Activated CD8-positive, alpha-beta memory T cell treated with anti-CD3 and anti-CD28 coated beads, Interleukin-2, amount 50 U/mL, for 24 hours (primary cell): ENCODE results near the gene RBMS2.
"Not testable (repeated sequence)": the region's sequence is repeated elsewhere in the genome, so short reads cannot be mapped to it uniquely, and the experiment has no call there.

ENCODE experiments used
- DNase-seq: peaks from one replicate; pipeline ENCODE4 v3.0.0-alpha.2; 2020; ENCODE audit errors: extremely low read depth

RBMS2 gene

DNA sequence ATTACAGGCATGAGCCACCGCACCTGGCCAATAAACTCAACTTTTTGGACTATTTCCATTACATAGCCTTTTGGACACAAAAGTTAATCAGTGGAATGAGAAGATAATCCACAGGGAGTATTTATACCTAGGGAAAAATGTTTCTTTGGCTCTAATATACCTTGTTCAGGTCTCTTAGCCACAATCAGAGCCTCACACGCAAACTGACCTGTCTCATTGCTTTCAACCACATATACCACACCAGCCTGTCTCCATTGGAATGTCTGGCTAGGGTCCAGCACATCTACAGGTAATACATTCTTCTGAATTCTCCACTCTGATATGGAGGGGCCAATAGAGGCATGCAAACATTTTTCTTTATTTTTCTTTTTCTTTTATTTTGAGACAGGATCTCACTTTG is 3.8 kb upstream of the RBMS2 start:
- DNase-seq, result no peak

DNA sequence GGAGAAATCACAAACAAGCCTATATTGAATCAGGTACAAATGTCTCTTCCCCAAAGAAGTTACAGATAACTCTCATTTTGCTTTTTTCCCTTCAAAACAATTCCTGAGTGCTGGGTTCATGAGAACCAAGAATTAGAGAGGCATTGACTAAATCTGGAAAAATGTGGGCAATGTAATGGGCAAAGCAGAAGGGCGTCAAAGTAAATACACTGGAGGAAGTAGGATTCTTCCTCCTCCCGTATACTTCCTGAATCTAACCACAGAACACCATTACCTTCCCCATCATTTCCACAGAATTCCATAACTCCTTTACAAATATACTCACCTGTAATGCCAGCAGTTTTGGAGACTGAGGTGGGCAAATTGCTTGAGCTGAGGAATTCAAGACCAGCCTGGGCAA is 3.0 kb upstream of the RBMS2 start:
- DNase-seq, result no peak

DNA sequence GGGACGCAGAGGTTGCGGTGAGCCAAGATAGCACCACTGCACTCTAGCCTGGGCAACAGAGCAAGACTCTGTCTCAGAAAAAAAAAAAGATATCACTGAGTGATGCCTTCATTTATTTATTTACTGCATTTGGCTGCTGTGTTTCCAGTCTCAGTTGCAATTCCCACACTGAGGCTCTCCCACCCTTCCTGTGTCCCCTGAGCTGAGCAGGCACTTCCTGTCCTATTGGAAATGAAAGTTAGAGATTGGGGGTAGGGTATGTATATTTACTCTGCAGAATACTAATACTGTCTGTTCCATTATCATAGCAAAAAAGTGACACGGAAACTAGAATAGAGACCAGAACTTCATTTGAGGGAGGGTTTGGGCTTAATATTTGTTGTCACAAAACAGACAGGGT is 1.6 kb upstream of the RBMS2 start:
- no peak for DNase-seq

DNA sequence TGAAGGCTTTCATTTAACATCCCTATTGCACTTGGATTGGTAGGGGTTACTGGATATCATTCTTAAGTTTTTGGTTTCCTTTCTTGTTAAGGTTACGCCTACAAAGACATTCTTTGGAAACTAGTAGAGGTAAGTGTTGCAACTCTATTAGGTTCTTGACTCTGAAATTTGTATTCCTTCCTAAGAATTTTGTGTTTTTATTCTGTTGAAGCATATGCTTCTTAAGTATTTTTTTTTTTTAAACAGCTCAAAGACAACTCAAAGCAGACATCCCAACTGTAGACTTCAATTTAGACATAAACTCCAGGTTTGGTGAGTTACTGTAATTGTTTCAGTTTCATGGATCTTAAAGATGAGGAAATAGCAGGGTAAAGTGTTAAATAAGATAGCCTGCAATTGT is 1.1 kb upstream of the RBMS2 start:
- DNase-seq, result no peak

DNA sequence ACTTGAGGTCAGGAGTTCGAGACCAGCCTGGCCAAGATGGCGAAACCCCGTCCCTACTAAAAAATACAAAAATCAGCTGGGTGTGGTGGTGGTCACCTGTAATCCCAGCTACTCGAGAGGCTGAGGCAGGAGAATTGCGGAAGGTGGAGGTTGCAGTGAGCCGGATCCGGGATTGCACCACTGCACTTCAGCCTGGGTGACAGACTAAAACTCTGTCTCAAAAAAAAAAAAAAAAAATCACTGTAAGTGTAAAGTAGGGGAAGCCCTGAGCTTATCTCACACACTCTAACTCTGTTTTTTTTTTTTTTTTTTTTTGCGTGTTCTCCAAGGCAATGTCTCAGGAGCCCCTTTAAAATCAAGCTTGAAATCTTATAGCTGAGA is 421 bp upstream of the RBMS2 start:
- no peak for DNase-seq

- DNase-seq, result no peak
Measured at GRCh38 chr12:56522411-56523193, 982 bp downstream of the RBMS2 start.

- no peak for DNase-seq
Measured at GRCh38 chr12:56528846-56529245, 7.2 kb downstream of the RBMS2 start.

DNA sequence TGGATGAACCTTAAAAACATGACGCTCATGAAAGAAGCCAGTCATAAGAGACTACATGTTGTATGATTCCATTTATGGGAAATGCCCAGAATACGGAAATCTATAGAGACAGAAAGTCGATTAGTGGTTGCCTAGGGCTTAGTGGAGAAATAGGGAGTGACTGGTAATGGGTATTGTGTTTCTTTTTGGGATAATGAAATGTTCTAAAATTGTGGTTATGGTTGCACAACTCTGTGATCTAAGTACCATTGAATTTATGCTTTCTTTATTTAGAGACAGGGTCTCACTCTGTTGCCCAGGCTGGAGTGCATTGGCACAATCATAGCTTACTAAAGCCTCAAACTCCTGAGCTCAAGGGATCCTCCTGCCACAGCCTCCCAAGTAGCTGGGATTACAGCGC is 8.0 kb downstream of the RBMS2 start:
- no peak for DNase-seq

- DNase-seq, result no peak
Measured at GRCh38 chr12:56530390-56531055, 8.9 kb downstream of the RBMS2 start.

DNA sequence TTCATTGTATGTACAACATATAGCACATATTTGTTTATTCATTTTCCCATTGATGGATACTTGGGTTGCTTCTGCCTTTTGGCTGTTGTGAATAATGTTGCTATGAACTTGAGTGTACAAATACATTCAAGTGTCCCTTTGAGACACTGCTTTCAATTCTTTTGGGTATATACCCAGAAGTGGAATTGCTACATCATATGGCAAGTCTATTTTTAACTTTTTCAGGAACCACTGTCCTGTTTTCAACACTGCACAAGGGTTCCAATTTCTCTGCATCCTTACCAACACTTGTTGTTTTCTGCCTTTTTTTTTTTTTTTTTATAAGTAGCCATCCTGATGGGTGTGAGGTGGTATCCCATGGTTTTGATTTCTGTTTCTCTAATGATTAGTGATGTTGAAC is 15.9 kb downstream of the RBMS2 start:
- no peak for DNase-seq

DNA sequence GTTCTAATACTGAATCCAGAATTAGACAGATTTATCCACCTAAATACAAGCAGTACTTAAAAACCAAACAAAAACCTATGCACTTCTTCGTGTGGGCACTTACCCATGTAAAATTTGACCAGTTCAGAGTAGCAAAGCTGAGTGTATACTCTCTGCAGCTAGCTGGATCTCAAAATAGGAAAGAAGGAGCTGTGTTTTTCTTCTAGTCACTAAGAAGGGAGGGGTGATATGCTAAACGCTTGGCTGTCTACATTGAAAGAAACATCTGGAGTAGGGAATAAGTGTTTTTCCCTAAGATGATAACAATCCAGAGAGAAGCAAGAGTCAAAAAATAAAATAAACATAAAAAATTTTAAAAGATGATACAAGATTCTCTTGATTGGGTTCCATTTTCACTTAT is 20.0 kb downstream of the RBMS2 start:
- no peak for DNase-seq

DNA sequence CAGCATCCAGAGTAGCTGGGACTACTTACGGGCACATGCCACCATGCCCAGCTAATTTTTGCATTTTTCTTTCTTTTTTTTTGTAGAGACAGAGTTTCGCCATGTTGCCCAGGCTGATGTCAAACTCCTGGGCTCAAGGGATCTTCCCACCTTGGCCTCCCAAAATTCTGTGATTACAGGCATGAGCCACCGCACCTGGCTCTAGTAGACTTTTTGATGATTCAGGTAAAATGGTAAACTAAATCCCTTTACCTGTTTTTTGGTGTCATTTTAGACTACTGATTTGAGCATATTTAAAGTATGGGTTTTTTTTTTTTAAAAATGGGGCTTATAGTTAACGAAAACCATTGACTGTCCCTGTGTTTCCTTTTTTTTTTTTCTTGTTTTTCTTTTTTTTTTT is 20.5 kb downstream of the RBMS2 start:
- no peak for DNase-seq

GRCh38 chr12:56545023-56545604 is 23.5 kb downstream of the RBMS2 start:
- DNase-seq, result no peak

- no peak for DNase-seq
Measured at GRCh38 chr12:56546680-56547079, 25.1 kb downstream of the RBMS2 start.

DNA sequence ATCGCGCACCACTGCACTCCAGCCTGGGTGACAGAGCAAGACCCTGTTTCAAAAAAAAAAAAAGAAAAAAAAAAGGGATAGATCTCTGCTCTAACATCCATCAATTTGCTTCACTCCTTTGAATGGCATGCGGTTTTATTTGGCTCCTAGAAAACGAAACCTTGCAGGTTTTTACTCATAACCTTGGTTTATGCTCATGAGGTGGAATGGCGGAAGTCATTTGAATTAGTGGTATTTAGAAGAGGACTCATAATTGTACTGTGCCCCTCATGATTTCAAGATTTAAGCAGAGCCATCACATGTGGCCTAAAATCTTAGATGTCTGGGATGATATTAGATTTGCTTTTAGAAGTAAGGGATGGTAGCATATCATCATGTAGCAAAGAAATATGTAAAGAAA is 29.4 kb downstream of the RBMS2 start:
- no peak for DNase-seq

DNA sequence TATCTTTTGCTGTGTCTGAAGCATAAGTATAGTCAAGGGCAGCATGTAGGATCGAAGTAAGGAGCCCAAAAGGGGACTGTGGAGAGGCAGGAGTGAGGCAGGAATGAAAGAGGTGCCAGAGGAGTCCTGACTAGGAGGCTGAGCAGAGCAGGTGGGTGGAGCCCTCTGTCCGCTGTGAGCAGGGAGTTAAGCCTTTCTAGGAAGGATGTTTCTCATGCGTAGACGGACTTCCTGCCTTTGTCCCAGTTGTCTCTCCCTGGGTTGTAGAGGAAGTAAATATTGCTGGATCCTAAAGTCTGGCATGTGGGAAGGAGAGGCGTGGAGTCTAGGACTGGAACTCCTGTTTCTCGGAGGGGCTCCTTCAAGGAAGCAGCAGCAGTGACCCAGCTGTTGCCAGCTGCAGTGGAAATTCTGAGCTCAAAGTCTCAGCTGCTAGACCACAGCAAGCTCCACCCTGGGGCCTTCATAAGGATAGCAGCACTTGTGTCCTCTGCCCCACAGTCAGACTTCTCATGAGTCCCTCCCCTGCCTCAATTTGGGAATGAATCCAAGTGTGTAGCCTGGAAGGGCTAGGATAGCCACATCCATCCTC is 44.0 kb downstream of the RBMS2 start:
- DNase-seq, result no peak

DNA sequence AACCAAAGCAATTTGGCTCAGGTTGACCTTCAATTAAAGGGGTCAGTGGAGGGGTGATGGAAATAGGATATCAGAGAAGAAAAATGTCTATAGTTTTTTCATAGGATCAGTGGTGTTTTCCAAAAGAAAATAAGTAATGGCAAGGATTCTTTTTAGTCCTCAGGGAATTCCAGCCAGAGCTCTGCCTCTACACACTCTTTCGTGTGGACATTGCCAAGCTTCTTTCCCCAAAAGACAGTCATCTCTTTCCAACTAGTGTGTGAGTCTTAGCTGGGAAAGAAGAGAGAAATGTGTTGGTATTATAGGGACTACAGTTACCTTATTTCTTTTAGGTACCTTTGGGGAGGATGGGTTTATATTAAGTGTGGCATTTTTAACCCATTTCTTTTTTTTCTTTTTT is 46.5 kb downstream of the RBMS2 start:
- DNase-seq, result no peak

DNA sequence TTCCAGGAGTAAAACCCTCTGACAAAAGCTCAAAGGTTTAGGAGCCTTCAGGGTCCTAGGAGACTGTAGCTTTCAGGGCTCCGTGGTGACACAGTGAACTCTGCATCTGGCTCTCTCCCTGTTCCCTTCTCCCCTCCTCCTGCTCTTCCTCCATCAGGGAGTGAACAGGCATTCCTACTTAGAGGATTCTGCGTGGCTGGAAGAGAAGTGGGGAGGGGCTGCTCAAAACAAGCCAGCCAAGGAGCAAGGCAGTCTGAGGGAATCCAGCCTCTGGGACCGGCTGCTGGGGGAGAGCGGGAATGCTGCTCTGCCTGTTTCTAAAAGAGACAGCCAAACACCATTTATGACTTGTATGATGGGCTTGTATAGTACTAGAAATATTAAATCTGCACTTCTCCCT is 49.5 kb downstream of the RBMS2 start:
- no peak for DNase-seq

DNA sequence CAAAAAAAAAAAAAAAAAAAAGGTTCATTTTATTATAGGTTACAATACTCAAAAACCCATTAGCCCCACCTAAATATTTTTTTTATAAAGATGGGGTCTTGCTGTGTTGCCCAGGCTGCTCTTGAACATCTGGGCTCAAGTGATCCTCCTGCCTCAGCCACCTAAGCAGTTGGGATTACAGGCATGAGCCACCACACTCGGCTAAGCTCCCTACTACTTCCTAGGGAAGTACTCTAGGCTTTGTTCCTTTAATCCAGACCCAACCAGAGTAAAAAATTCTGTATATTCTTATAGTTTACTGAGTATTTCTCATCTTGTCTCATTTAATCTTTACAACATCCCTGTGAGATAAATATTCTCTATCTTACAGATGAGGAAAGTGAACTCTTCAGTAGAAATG is 50.7 kb downstream of the RBMS2 start:
- DNase-seq, result no peak

DNA sequence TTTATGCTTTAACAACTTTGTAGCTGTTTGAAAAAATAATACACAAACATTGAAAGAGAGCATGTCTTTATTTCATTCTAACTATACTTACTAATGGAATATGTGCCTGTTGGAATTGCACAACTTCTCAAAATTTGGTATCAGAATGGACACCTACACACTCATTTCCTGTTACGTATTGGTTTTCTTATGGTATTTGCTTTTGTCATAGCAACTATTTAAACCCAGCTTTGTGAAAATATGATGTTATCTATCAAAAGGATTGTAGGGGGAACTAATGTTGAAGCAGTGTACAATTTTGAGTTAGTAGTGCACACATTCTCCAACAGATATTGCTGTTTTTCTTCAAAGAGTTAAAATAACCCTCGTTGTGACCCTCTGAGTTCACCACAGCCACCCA is 52.6 kb downstream of the RBMS2 start:
- no peak for DNase-seq

DNA sequence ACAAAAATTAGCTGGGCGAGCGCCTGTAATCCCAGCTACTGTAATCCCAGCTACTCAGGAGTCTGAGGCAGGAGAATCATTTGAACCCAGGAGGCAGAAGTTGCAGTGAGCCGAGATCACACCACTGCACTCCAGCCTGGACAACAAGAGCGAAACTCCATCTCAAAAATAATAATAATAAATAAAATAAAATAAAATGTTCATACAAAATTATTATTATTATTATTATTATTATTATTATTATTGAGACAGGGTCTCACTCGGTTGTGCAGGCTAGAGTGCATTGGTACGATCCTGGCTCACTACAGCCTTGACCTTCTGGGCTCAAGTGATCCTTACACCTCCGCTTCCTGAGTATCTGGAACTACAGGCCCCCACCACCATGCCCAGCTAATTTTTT is 55.6 kb downstream of the RBMS2 start:
- DNase-seq, result not testable (repeated sequence)

DNA sequence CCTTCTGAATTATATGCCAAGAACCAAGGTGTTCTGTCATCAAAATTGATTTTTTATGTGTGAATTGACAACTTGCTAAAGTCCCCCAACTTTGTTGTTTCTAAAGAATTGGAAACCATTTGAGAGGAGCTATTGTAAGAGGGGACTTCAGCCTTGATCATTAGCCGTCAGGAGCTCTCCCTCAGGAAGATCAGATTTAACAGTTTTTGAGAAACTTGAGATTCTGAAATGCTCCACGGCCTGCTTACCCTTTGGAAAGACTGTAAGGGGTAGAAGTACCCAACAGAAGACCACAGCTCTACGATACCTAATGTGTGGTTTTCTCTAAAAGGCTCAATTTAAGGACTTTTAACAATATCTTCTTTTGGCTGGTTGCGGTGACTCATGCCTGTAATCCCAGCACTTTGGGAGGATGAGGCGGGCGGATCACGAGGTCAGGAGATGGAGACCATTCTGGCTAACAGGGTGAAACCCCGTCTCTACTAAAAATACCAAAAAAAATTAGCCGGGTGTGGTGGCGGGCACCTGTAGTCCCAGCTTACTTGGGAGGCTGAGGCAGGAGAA is 57.4 kb downstream of the RBMS2 start:
- no peak for DNase-seq
